ENCODE results near the gene MAP4K4.

MAP4K4 gene

DNA sequence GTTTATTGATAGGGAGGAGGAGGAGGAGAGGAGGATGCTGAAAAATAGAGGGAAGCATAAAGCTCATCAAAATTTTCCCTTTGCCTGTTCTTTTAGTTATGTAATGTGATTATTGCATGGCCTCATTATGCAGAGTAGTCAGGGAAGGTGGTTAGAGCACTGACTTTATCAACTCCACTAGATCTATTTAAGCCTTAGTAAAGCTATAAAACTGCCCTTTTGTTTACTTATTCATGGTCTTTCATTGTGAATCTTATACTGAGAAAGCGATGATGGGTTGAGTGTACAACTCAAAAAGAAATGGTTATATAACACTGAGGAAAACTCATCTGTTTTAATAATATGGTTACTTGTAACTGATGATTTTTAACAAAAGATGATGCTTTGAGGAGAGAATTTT is 81.7 kb downstream of the MAP4K4 start:
- Histone ChIP-seq H3K27me3 (ENCODE audit: insufficient read depth, low read length, poor library complexity, severe bottlenecking) (no peaks in the 10 kb centered on the region), H3K79me2 (ENCODE audit: insufficient read depth, low read length) (peaks cover 96% of the 10 kb centered on the region), H3K4me1 (ENCODE audit: insufficient read depth, low read length, poor library complexity, severe bottlenecking) (peaks cover 22% of the 10 kb centered on the region), H3K9me2 (replicated peaks; ENCODE audit: low read depth, low read length) (no peaks in the 10 kb centered on the region), H2AFZ (ENCODE audit: low read length) (no peak overlapping the region), H3F3A (ENCODE audit: low read depth) (no peaks in the 10 kb centered on the region), H3K9me3 (ENCODE audit: insufficient read depth, low read depth, low read length) (no peaks in the 10 kb centered on the region), H3K36me3 (ENCODE audit: insufficient read depth, low read length) (no peaks in the 10 kb centered on the region), H3K4me2 (ENCODE audit: low read depth, low read length, poor library complexity, severe bottlenecking) (no peak overlapping the region), H3K9ac (ENCODE audit: low read depth, low read length, poor library complexity, severe bottlenecking) (no peak overlapping the region), H4K20me1 (ENCODE audit: insufficient read depth, low read length, poor library complexity, severe bottlenecking) (peaks cover 95% of the 10 kb centered on the region), H3K4me3 (ENCODE audit: low read length, poor library complexity, severe bottlenecking) (no peak overlapping the region)
- TF ChIP-seq, protein P1, sequence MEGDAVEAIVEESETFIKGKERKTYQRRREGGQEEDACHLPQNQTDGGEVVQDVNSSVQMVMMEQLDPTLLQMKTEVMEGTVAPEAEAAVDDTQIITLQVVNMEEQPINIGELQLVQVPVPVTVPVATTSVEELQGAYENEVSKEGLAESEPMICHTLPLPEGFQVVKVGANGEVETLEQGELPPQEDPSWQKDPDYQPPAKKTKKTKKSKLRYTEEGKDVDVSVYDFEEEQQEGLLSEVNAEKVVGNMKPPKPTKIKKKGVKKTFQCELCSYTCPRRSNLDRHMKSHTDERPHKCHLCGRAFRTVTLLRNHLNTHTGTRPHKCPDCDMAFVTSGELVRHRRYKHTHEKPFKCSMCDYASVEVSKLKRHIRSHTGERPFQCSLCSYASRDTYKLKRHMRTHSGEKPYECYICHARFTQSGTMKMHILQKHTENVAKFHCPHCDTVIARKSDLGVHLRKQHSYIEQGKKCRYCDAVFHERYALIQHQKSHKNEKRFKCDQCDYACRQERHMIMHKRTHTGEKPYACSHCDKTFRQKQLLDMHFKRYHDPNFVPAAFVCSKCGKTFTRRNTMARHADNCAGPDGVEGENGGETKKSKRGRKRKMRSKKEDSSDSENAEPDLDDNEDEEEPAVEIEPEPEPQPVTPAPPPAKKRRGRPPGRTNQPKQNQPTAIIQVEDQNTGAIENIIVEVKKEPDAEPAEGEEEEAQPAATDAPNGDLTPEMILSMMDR (conservative IDR thresholded peaks at IDR 0.05; ENCODE audit: low read length), result no peak
- TF ChIP-seq EZH2phosphoT487 (IDR thresholded peaks at IDR 0.05; ENCODE audit: borderline replicate concordance), result no peak

DNA sequence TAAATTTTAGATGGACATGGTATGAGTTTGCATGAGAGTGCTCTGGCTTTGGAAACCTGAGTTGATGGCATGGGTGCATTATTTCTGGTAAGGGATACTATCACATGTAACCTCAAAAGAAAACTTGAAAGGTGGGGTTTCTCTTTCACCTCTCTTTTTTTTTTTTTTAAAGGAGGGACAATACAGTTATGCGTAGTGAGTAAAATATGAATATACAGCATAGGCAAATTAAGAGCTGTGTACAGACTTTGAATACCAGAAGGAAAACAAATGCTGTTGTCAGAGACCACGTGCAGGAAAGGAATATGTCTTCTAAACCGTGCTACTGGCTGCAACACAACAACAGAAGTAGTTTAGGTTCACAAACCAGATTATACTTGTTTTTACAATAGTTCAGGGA is 82.1 kb downstream of the MAP4K4 start:
- TF ChIP-seq EZH2phosphoT487 (IDR thresholded peaks at IDR 0.05; ENCODE audit: borderline replicate concordance), result no peak
- TF ChIP-seq, protein P1 (conservative IDR thresholded peaks at IDR 0.05; ENCODE audit: low read length), result no peak
- Histone ChIP-seq H3K4me3 (ENCODE audit: low read length, poor library complexity, severe bottlenecking) (no peak overlapping the region), H2AFZ (ENCODE audit: low read length) (no peak overlapping the region), H4K20me1 (ENCODE audit: insufficient read depth, low read length, poor library complexity, severe bottlenecking) (peaks cover 95% of the 10 kb centered on the region), H3F3A (ENCODE audit: low read depth) (no peaks in the 10 kb centered on the region), H3K79me2 (ENCODE audit: insufficient read depth, low read length) (peaks cover 96% of the 10 kb centered on the region), H3K4me2 (ENCODE audit: low read depth, low read length, poor library complexity, severe bottlenecking) (no peak overlapping the region), H3K9me2 (replicated peaks; ENCODE audit: low read depth, low read length) (no peaks in the 10 kb centered on the region), H3K9me3 (ENCODE audit: insufficient read depth, low read depth, low read length) (no peaks in the 10 kb centered on the region), H3K9ac (ENCODE audit: low read depth, low read length, poor library complexity, severe bottlenecking) (no peak overlapping the region), H3K27me3 (ENCODE audit: insufficient read depth, low read length, poor library complexity, severe bottlenecking) (no peaks in the 10 kb centered on the region), H3K4me1 (ENCODE audit: insufficient read depth, low read length, poor library complexity, severe bottlenecking) (peaks cover 20% of the 10 kb centered on the region), H3K36me3 (ENCODE audit: insufficient read depth, low read length) (no peaks in the 10 kb centered on the region)

DNA sequence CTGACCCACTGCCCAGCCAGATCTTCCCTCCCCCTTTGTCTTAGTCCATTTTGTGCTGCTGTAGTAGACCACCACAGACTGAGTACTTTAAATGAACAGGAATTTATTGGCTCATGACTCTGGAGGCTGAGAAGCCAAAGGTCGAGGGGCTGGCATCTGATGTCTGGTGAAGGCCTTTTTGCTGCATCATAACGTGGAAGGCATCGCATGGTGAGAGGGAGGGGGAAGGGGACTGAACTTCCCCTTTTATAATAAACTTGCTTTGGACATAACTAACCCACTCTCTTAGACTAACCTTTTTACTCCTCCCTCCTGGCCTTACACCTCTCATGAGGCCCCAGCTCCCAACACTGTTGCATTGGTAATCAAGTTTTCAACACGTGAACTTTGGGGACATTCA is 83.8 kb downstream of the MAP4K4 start:
- Histone ChIP-seq H3K27me3 (ENCODE audit: insufficient read depth, low read length, poor library complexity, severe bottlenecking) (no peaks in the 10 kb centered on the region), H3K4me2 (ENCODE audit: low read depth, low read length, poor library complexity, severe bottlenecking) (no peak overlapping the region), H4K20me1 (ENCODE audit: insufficient read depth, low read length, poor library complexity, severe bottlenecking) (peaks cover 88% of the 10 kb centered on the region), H3K79me2 (ENCODE audit: insufficient read depth, low read length) (peaks cover 93% of the 10 kb centered on the region), H3K9me3 (ENCODE audit: insufficient read depth, low read depth, low read length) (no peaks in the 10 kb centered on the region), H3K9me2 (replicated peaks; ENCODE audit: low read depth, low read length) (no peaks in the 10 kb centered on the region), H2AFZ (ENCODE audit: low read length) (no peak overlapping the region), H3K9ac (ENCODE audit: low read depth, low read length, poor library complexity, severe bottlenecking) (no peak overlapping the region), H3K4me1 (ENCODE audit: insufficient read depth, low read length, poor library complexity, severe bottlenecking) (peaks cover 13% of the 10 kb centered on the region), H3K36me3 (ENCODE audit: insufficient read depth, low read length) (no peaks in the 10 kb centered on the region), H3F3A (ENCODE audit: low read depth) (no peaks in the 10 kb centered on the region), H3K4me3 (ENCODE audit: low read length, poor library complexity, severe bottlenecking) (no peak overlapping the region)
- no peak for TF ChIP-seq EZH2phosphoT487 (IDR thresholded peaks at IDR 0.05; ENCODE audit: borderline replicate concordance)
- TF ChIP-seq, protein P1 (conservative IDR thresholded peaks at IDR 0.05; ENCODE audit: low read length), result no peak
